ENCODE measurements around the gene FRRS1L.

DNA sequence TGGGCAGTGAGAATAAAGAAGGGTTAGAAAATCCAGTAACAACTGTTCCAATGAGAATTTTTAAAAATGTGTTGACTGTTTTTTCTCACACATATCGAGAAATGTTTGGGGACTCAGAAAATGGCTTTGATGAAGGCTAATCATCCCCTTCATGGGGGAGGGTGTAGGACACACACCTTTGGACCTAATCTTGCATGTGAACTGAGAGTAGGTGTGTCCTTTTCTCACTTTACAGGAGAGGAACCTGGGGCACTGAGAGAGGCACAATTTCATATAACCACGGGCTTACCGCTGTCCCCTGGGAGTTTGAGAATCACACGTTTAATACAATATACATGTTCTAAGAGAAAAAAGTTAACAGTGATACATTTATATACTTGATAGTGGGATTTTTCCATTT is 17.3 kb downstream of the FRRS1L start:
- TF ChIP-seq, protein P1, sequence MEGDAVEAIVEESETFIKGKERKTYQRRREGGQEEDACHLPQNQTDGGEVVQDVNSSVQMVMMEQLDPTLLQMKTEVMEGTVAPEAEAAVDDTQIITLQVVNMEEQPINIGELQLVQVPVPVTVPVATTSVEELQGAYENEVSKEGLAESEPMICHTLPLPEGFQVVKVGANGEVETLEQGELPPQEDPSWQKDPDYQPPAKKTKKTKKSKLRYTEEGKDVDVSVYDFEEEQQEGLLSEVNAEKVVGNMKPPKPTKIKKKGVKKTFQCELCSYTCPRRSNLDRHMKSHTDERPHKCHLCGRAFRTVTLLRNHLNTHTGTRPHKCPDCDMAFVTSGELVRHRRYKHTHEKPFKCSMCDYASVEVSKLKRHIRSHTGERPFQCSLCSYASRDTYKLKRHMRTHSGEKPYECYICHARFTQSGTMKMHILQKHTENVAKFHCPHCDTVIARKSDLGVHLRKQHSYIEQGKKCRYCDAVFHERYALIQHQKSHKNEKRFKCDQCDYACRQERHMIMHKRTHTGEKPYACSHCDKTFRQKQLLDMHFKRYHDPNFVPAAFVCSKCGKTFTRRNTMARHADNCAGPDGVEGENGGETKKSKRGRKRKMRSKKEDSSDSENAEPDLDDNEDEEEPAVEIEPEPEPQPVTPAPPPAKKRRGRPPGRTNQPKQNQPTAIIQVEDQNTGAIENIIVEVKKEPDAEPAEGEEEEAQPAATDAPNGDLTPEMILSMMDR (conservative IDR thresholded peaks at IDR 0.05 in 1 of 2, IDR thresholded peaks at IDR 0.05 in 1 of 2; ENCODE audit: low read depth in 1 of 2, low read length in 2 of 2): no peak
- no peak for TF ChIP-seq EZH2 (IDR thresholded peaks at IDR 0.05; ENCODE audit: low read length, missing control alignments)
